ENCODE results near the gene CCDC171. TPM values are rescaled to one million over a fixed set of nuclear protein-coding genes. Genes with fewer than 3 reads are reported as not detected.

CCDC171 gene
- polyA plus RNA-seq, 3 donors = 0.08 to 0.17 (median 0.10) TPM

DNA sequence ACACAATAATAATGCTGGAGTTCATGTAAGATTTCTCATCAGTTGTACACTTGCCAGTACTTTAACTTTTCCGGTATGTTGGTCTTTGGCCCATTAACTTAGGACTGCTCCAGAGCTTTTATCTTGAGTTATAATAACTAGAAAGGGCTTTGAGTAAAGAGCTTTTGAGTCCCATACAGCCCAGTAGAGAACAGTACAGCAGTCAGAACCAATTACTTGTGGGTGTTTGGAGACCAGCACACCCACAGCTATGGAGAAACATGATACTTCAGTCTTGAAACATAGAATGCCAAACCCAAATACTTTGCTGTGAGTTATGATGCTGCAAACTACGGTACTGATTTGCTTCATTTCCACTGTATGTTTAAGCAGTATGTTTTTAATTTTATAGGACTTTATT is 374.3 kb downstream of the CCDC171 start:
- Histone ChIP-seq H3K27ac (ENCODE audit: low read depth in 1 of 2, low read length in 2 of 2) (no peak overlapping the region), H3K27me3 (ENCODE audit: control insufficient read depth in 2 of 2, insufficient read depth in 2 of 2, low read length in 2 of 2) (no peaks in the 10 kb centered on the region), H3K4me3 (replicated peaks in 1 of 3; ENCODE audit: low read depth in 2 of 3, low read length in 3 of 3) (no peak overlapping the region), H3K4me1 (ENCODE audit: control insufficient read depth in 1 of 2, insufficient read depth in 2 of 2, low read length in 2 of 2) (no peaks in the 10 kb centered on the region), H3K4me2 (replicated peaks; ENCODE audit: extremely low read depth, low read length, poor library complexity, severe bottlenecking) (no peak overlapping the region), H4K20me1 (ENCODE audit: insufficient read depth, low read length) (no peaks in the 10 kb centered on the region), H3K36me3 (replicated peaks in 1 of 2; ENCODE audit: control insufficient read depth in 1 of 2, insufficient read depth in 2 of 2, low read length in 2 of 2) (no peaks in the 10 kb centered on the region), H3K79me2 (ENCODE audit: insufficient read depth, low read length) (no peaks in the 10 kb centered on the region), H3K9ac (ENCODE audit: insufficient read depth, low read length, poor library complexity, severe bottlenecking) (no peak overlapping the region), H2AFZ (ENCODE audit: insufficient read depth, low read depth, low read length, poor library complexity, severe bottlenecking) (no peak overlapping the region), H3K9me3 (replicated peaks in 1 of 2; ENCODE audit: control insufficient read depth in 1 of 2, insufficient read depth in 1 of 2, low read length in 2 of 2) (no peaks in the 10 kb centered on the region)
- intact Hi-C loops (cut with micrococcal nuclease) = no loop called here
- peaks cover 0 to 8% (median 5%) of the 10 kb centered on the region in 7 donors for H3K9me3 Mint-ChIP-seq
- peaks cover 0 to 2% (median 0%) of the 10 kb centered on the region in 3 donors for H3K27me3 Mint-ChIP-seq (ENCODE audit: low read depth in 3 of 3)
- no peak for DNase-seq
- TF ChIP-seq, protein P1, sequence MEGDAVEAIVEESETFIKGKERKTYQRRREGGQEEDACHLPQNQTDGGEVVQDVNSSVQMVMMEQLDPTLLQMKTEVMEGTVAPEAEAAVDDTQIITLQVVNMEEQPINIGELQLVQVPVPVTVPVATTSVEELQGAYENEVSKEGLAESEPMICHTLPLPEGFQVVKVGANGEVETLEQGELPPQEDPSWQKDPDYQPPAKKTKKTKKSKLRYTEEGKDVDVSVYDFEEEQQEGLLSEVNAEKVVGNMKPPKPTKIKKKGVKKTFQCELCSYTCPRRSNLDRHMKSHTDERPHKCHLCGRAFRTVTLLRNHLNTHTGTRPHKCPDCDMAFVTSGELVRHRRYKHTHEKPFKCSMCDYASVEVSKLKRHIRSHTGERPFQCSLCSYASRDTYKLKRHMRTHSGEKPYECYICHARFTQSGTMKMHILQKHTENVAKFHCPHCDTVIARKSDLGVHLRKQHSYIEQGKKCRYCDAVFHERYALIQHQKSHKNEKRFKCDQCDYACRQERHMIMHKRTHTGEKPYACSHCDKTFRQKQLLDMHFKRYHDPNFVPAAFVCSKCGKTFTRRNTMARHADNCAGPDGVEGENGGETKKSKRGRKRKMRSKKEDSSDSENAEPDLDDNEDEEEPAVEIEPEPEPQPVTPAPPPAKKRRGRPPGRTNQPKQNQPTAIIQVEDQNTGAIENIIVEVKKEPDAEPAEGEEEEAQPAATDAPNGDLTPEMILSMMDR (IDR thresholded peaks at IDR 0.05) = no peak
- H3K4me1 Mint-ChIP-seq = no peaks in the 10 kb centered on the region
- no peaks in the 10 kb centered on the region for H3K36me3 Mint-ChIP-seq
- WGBS (ENCODE audit: insufficient coverage) = no CpG with 5 or more reads among the region's 2 CpGs
- no peak overlapping the region for H3K4me3 Mint-ChIP-seq
- no peak overlapping the region for H3K27ac Mint-ChIP-seq

DNA sequence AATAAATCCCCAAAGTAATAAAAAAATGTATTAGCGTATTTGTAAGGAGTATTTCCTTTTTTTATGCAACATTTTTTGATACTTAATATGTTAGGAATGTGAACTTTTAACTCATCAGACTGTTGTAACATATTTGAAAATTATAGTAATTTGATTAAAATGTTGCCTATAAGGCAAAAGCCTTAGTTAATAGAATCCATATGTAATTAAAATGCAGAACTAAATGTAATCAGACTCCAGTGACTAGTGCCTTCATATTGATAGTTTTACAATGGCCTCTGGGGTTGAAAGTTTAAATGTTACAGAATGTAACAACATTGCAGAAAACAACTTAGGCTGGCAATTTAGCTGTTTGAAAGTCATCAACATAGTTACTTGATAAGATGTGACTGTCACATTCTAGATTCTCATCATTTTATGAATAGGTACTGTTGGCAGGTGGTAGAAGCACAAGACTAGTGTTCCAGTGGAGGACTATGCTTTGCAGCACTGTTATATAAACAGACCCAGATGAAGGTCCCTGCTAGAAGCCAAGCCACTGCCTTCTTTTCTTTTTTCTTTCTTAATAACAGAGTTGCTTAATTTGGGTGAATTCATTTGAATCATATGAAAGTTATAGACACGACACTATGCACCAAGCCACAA is 382.9 kb downstream of the CCDC171 start:
- no peak overlapping the region for H3K27ac ChIP-seq (ENCODE audit: low read depth in 1 of 2, low read length in 2 of 2)
- no peaks in the 10 kb centered on the region for H3K9me3 ChIP-seq (replicated peaks in 1 of 2; ENCODE audit: control insufficient read depth in 1 of 2, insufficient read depth in 1 of 2, low read length in 2 of 2)
- Mint-ChIP-seq H3K36me3 (no peaks in the 10 kb centered on the region), H3K9me3 (peaks cover 3 to 10% (median 4%) of the 10 kb centered on the region in 7 donors), H3K27me3 (ENCODE audit: low read depth in 3 of 3) (no peaks in the 10 kb centered on the region), H3K27ac (no peak overlapping the region), H3K4me3 (no peak overlapping the region), H3K4me1 (no peaks in the 10 kb centered on the region)
- no peak for DNase-seq
- no peaks in the 10 kb centered on the region for H3K27me3 ChIP-seq (ENCODE audit: control insufficient read depth in 2 of 2, insufficient read depth in 2 of 2, low read length in 2 of 2)
- intact Hi-C loops (cut with micrococcal nuclease) = no loop called here
- WGBS (ENCODE audit: insufficient coverage) = no CpG with 5 or more reads among the region's 2 CpGs
- H2AFZ ChIP-seq (ENCODE audit: insufficient read depth, low read depth, low read length, poor library complexity, severe bottlenecking) = no peak overlapping the region
- H3K36me3 ChIP-seq (replicated peaks in 1 of 2; ENCODE audit: control insufficient read depth in 1 of 2, insufficient read depth in 2 of 2, low read length in 2 of 2) = no peaks in the 10 kb centered on the region
- no peak overlapping the region for H3K4me2 ChIP-seq (replicated peaks; ENCODE audit: extremely low read depth, low read length, poor library complexity, severe bottlenecking)
- no peak overlapping the region for H3K4me3 ChIP-seq (replicated peaks in 1 of 3; ENCODE audit: low read depth in 2 of 3, low read length in 3 of 3)
- H3K9ac ChIP-seq (ENCODE audit: insufficient read depth, low read length, poor library complexity, severe bottlenecking) = no peak overlapping the region
- H3K79me2 ChIP-seq (ENCODE audit: insufficient read depth, low read length) = no peaks in the 10 kb centered on the region
- no peaks in the 10 kb centered on the region for H3K4me1 ChIP-seq (ENCODE audit: control insufficient read depth in 1 of 2, insufficient read depth in 2 of 2, low read length in 2 of 2)
- H4K20me1 ChIP-seq (ENCODE audit: insufficient read depth, low read length) = no peaks in the 10 kb centered on the region
- TF ChIP-seq, protein P1 (IDR thresholded peaks at IDR 0.05) = no peak

Measured in CD14-positive monocyte (primary cell).